DOHH2 (cell line): ENCODE data around the gene ACOT12.

Source experiments
- H3F3A ChIP-seq: fragments of 200-600 bp; sonication (generic), shearing (Covaris generic); 2 replicates; pipeline ENCODE4 v1.6.0; 2016; ENCODE audit warnings: antibody characterized with exemption, mild to moderate bottlenecking; ENCODE audit not compliant: control insufficient read depth, insufficient read depth
- H3K27ac ChIP-seq: fragments of 200-600 bp; sonication (generic); 2 replicates; pipeline ENCODE4 v1.5.1; 2014; ENCODE audit warnings: low read depth, mild to moderate bottlenecking, low read length, moderate library complexity
- H3K27me3 ChIP-seq: fragments of 200-600 bp; sonication (generic); 2 replicates; pipeline ENCODE4 v1.6.1; 2014; ENCODE audit warnings: mild to moderate bottlenecking, low read length, mixed read lengths; ENCODE audit not compliant: control insufficient read depth
- H3K36me3 ChIP-seq: fragments of 200-600 bp; sonication (generic); 2 replicates; pipeline ENCODE4 v1.6.1; 2014; ENCODE audit warnings: mild to moderate bottlenecking, low read length, moderate library complexity, mixed read lengths; ENCODE audit not compliant: control insufficient read depth
- H3K4me1 ChIP-seq: fragments of 200-600 bp; sonication (generic); 2 replicates; pipeline ENCODE4 v1.6.1; 2014; ENCODE audit warnings: mild to moderate bottlenecking, low read length, mixed read lengths; ENCODE audit not compliant: control insufficient read depth
- H3K4me2 ChIP-seq: fragments of 200-600 bp; sonication (generic); 2 replicates; pipeline ENCODE4 v1.6.0; 2014; ENCODE audit warnings: mild to moderate bottlenecking, low read length, moderate library complexity
- H3K4me3 ChIP-seq: fragments of 200-600 bp; sonication (generic); 2 replicates; pipeline ENCODE4 v1.5.1; 2014; ENCODE audit warnings: mild to moderate bottlenecking, low read length, mixed read lengths
- H3K79me2 ChIP-seq: fragments of 200-600 bp; sonication (generic); 2 replicates; pipeline ENCODE4 v1.6.1; 2014; ENCODE audit warnings: mild to moderate bottlenecking, low read length, mixed read lengths; ENCODE audit not compliant: control insufficient read depth
- H3K9me2 ChIP-seq: fragments of 200-600 bp; sonication (generic); replicated peaks from 2 replicates; pipeline ENCODE4 v1.6.1; 2014; ENCODE audit warnings: mild to moderate bottlenecking, low read length, mixed read lengths; ENCODE audit not compliant: control insufficient read depth
- H3K9me3 ChIP-seq: fragments of 200-600 bp; sonication (generic); 2 replicates; pipeline ENCODE4 v1.6.1; 2014; ENCODE audit warnings: antibody characterized with exemption, low read length, mixed read lengths; ENCODE audit not compliant: control insufficient read depth, insufficient read depth
- H4K20me1 ChIP-seq: fragments of 200-600 bp; sonication (generic); 2 replicates; pipeline ENCODE4 v1.6.0; 2014; ENCODE audit warnings: low read depth, mild to moderate bottlenecking, antibody characterized with exemption, low read length, moderate library complexity; ENCODE audit not compliant: control insufficient read depth, insufficient read depth
- CTCF ChIP-seq: fragments of 200-600 bp; sonication (generic); IDR thresholded peaks from one replicate; pipeline ENCODE4 v1.5.1; 2014; ENCODE audit warnings: antibody characterized with exemption, mild to moderate bottlenecking, low read depth, low read length; ENCODE audit not compliant: poor library complexity, severe bottlenecking
- EZH2phosphoT487 ChIP-seq: fragments of 200-600 bp; sonication (generic); IDR thresholded peaks from 2 replicates; pipeline ENCODE4 v1.6.1; 2017; ENCODE audit warnings: borderline replicate concordance, mild to moderate bottlenecking, antibody characterized with exemption, low read length, moderate library complexity, mixed read lengths

ACOT12 gene

GRCh38 chr5:81393783-81394718, at the start of gene ACOT12:
TSS of gene ACOT12 (minus strand) at chr5:81394134. CDS start at chr5:81394114, 20 bp downstream.
- peak within 1 kb of the TSS; percentile 5; the same call in 1 of the 2 replicates for H3K4me2 ChIP-seq
- no peak within 1 kb of the TSS for H3K4me3 ChIP-seq
- H3K27ac ChIP-seq = no peak within 1 kb of the TSS

GRCh38 chr5:81435023-81435422, 41.1 kb upstream of the ACOT12 start:
- no peaks in the 10 kb centered on the region for H3K4me1 ChIP-seq
- H3K79me2 ChIP-seq = no peaks in the 10 kb centered on the region
- H3K4me3 ChIP-seq = no peak overlapping the region
- no peaks in the 10 kb centered on the region for H3K9me2 ChIP-seq
- peaks cover 14% of the 10 kb centered on the region for H3K36me3 ChIP-seq
- TF ChIP-seq EZH2phosphoT487 = no peak
- no peak for TF ChIP-seq CTCF
- H3K27me3 ChIP-seq = no peaks in the 10 kb centered on the region
- H3K4me2 ChIP-seq = no peak overlapping the region
- no peak overlapping the region for H3K27ac ChIP-seq
- H3F3A ChIP-seq = no peaks in the 10 kb centered on the region; the same call in 1 of the 2 replicates
- no peaks in the 10 kb centered on the region for H3K9me3 ChIP-seq
- H4K20me1 ChIP-seq = no peaks in the 10 kb centered on the region

More at GRCh38 chr5:81393783-81394718, at the start of gene ACOT12:
- no peaks in the 10 kb centered on the region for H4K20me1 ChIP-seq
- H3K27me3 ChIP-seq = peaks cover 17% of the 10 kb centered on the region; the same call in 1 of the 2 replicates
- no peaks in the 10 kb centered on the region for H3K9me2 ChIP-seq
- TF ChIP-seq EZH2phosphoT487 (no peak), CTCF (no peak)
- no peaks in the 10 kb centered on the region for H3K4me1 ChIP-seq
- H3F3A ChIP-seq = no peaks in the 10 kb centered on the region
- H3K79me2 ChIP-seq = no peaks in the 10 kb centered on the region
- peaks cover 7% of the 10 kb centered on the region for H3K9me3 ChIP-seq
- no peaks in the 10 kb centered on the region for H3K36me3 ChIP-seq

- Histone ChIP-seq H3K4me2 (no peak overlapping the region), H3K4me1 (peaks cover 10% of the 10 kb centered on the region)
Observed at GRCh38 chr5:81429985-81430384, 36.1 kb upstream of the ACOT12 start.

More at GRCh38 chr5:81429985-81430384, 36.1 kb upstream of the ACOT12 start:
- TF ChIP-seq CTCF (no peak), EZH2phosphoT487 (no peak)
- no peak overlapping the region for H3K4me3 ChIP-seq
- no peaks in the 10 kb centered on the region for H4K20me1 ChIP-seq
- H3K9me3 ChIP-seq = no peaks in the 10 kb centered on the region
- no peak overlapping the region for H3K27ac ChIP-seq
- H3K9me2 ChIP-seq = no peaks in the 10 kb centered on the region
- no peaks in the 10 kb centered on the region for H3K79me2 ChIP-seq
- H3K36me3 ChIP-seq = peaks cover 38% of the 10 kb centered on the region
- H3F3A ChIP-seq = peaks cover 16% of the 10 kb centered on the region
- no peaks in the 10 kb centered on the region for H3K27me3 ChIP-seq
